ENCODE measurements around the gene KCTD1.
"Not testable (repeated sequence)": the region's sequence is repeated elsewhere in the genome, so short reads cannot be mapped to it uniquely, and the experiment has no call there.

KCTD1 gene

GRCh38 chr18:26458526-26459232 is 89.7 kb downstream of the KCTD1 start:
- DNase-seq (ENCODE audit: low read depth in 3 of 3) = no peak

- DNase-seq (ENCODE audit: low read depth in 3 of 3) = no peak
These were observed 90.6 kb downstream of the KCTD1 start for GRCh38 chr18:26457611-26458353.

- DNase-seq (ENCODE audit: low read depth in 3 of 3) = no peak
These were observed 91.2 kb downstream of the KCTD1 start for GRCh38 chr18:26457195-26457594.

GRCh38 chr18:26456070-26456491 is 92.3 kb downstream of the KCTD1 start:
- DNase-seq (ENCODE audit: low read depth in 3 of 3) = no peak

- DNase-seq (ENCODE audit: low read depth in 3 of 3) = no peak
These were observed 92.7 kb downstream of the KCTD1 start for GRCh38 chr18:26455639-26456038.

- DNase-seq (ENCODE audit: low read depth in 3 of 3) = no peak
These were observed 93.7 kb downstream of the KCTD1 start for GRCh38 chr18:26454616-26455015.

- DNase-seq (ENCODE audit: low read depth in 3 of 3) = no peak
These were observed 94.2 kb downstream of the KCTD1 start for GRCh38 chr18:26454192-26454591.

- no peak for DNase-seq (ENCODE audit: low read depth in 3 of 3)
These were observed 94.9 kb downstream of the KCTD1 start for GRCh38 chr18:26453386-26453901.

GRCh38 chr18:26450989-26451682 is 97.2 kb downstream of the KCTD1 start:
- no peak for DNase-seq (ENCODE audit: low read depth in 3 of 3)

- DNase-seq (ENCODE audit: low read depth in 3 of 3) = no peak
These were observed 99.6 kb downstream of the KCTD1 start for GRCh38 chr18:26448714-26449159.

GRCh38 chr18:26443853-26444252 is 104.5 kb downstream of the KCTD1 start:
- no peak for DNase-seq (ENCODE audit: low read depth in 3 of 3)

GRCh38 chr18:26442126-26442525 is 106.2 kb downstream of the KCTD1 start:
- DNase-seq (ENCODE audit: low read depth in 3 of 3) = no peak

GRCh38 chr18:26440644-26441043 is 107.7 kb downstream of the KCTD1 start:
- DNase-seq (ENCODE audit: low read depth in 3 of 3) = no peak

GRCh38 chr18:26439537-26439936 is 108.8 kb downstream of the KCTD1 start:
- DNase-seq (ENCODE audit: low read depth in 3 of 3) = no peak

GRCh38 chr18:26438980-26439379 is 109.4 kb downstream of the KCTD1 start:
- DNase-seq (ENCODE audit: low read depth in 3 of 3) = no peak

GRCh38 chr18:26437634-26438033 is 110.7 kb downstream of the KCTD1 start:
- DNase-seq (ENCODE audit: low read depth in 3 of 3) = not testable (repeated sequence)

GRCh38 chr18:26436176-26437051 is 111.9 kb downstream of the KCTD1 start:
- no peak for DNase-seq (ENCODE audit: low read depth in 3 of 3)

- DNase-seq (ENCODE audit: low read depth in 3 of 3) = no peak
These were observed 112.8 kb downstream of the KCTD1 start for GRCh38 chr18:26435415-26436095.

GRCh38 chr18:26434887-26435286 is 113.5 kb downstream of the KCTD1 start:
- no peak for DNase-seq (ENCODE audit: low read depth in 3 of 3)

- no peak for DNase-seq (ENCODE audit: low read depth in 3 of 3)
These were observed 115.5 kb downstream of the KCTD1 start for GRCh38 chr18:26432651-26433424.
